Stimulated activated CD4-positive, alpha-beta T cell treated with anti-CD3 and anti-CD28 coated beads, Interleukin-1b, Interleukin-23, amount 100 ng/mL, for 4 hours (primary cell): ENCODE measurements around the gene ACBD3.
A peak's percentile ranks its signal among the peaks of the same experiment; 100 is the strongest.

ENCODE experiments used
- DNase-seq, 2 donors: peaks; one replicate each; pipeline ENCODE4 v3.0.0-alpha.2; 2020; ENCODE audit warnings: low read depth in 2 of 2

The ACBD3 gene

GRCh38 chr1:226134170-226135058 lies 52.1 kb downstream of the ACBD3 start:
- no peak for DNase-seq

- no peak for DNase-seq
Observed at GRCh38 chr1:226133504-226134123, 52.9 kb downstream of the ACBD3 start.

GRCh38 chr1:226132728-226133503 lies 53.6 kb downstream of the ACBD3 start:
- no peak for DNase-seq

GRCh38 chr1:226131639-226132038 lies 54.9 kb downstream of the ACBD3 start:
- DNase-seq: no peak

GRCh38 chr1:226129230-226129629 lies 57.3 kb downstream of the ACBD3 start:
- DNase-seq: no peak

- no peak for DNase-seq
Observed at GRCh38 chr1:226128487-226129075, 58.0 kb downstream of the ACBD3 start.

- DNase-seq: no peak
Observed at GRCh38 chr1:226126824-226127569, 59.5 kb downstream of the ACBD3 start.

- no peak for DNase-seq
Observed at GRCh38 chr1:226125831-226126230, 60.7 kb downstream of the ACBD3 start.

GRCh38 chr1:226125097-226125630 lies 61.4 kb downstream of the ACBD3 start:
- DNase-seq: peak; percentile 87 to 89

- DNase-seq: no peak
Observed at GRCh38 chr1:226123591-226124471, 62.7 kb downstream of the ACBD3 start.

GRCh38 chr1:226123212-226123560 lies 63.4 kb downstream of the ACBD3 start:
- DNase-seq: no peak

GRCh38 chr1:226121587-226122400 lies 64.7 kb downstream of the ACBD3 start:
- DNase-seq: peak; percentile 66 to 76

- DNase-seq: no peak
Observed at GRCh38 chr1:226121049-226121586, 65.4 kb downstream of the ACBD3 start.

- DNase-seq: no peak
Observed at GRCh38 chr1:226120398-226120797, 66.1 kb downstream of the ACBD3 start.

GRCh38 chr1:226119169-226119568 lies 67.4 kb downstream of the ACBD3 start:
- DNase-seq: no peak

GRCh38 chr1:226118357-226118756 lies 68.2 kb downstream of the ACBD3 start:
- DNase-seq: no peak

GRCh38 chr1:226117330-226117729 lies 69.2 kb downstream of the ACBD3 start:
- no peak for DNase-seq

GRCh38 chr1:226116673-226117072 lies 69.9 kb downstream of the ACBD3 start:
- DNase-seq: no peak

- no peak for DNase-seq
Observed at GRCh38 chr1:226112626-226113025, 73.9 kb downstream of the ACBD3 start.
